Sciatic nerve (tissue), 2 donors: ENCODE data around the gene CCDC107. TPM values are rescaled to one million over a fixed set of nuclear protein-coding genes. Genes with fewer than 3 reads are reported as not detected.

Source experiments
- ATAC-seq: fragments of 200-7000 bp; cut with Tn5 transposase; one replicate; pipeline ENCODE4 v1.9.1; 2020; ENCODE audit warnings: mild to moderate bottlenecking, moderate library complexity
- DNase-seq: peaks from one replicate; pipeline ENCODE4 v3.0.0-alpha.2; 2020; ENCODE audit warnings: low spot score
- intact Hi-C: fragments of 100-400 bp; cut with DNase I; formaldehyde crosslinking; loops from one replicate; pipeline ENCODE4 v1.14.2; 2022
- total RNA-seq: library from RNA; stranded (reverse); fragmentation: NEBNext Ultra II Directional; extraction: Animal tissue kit (Norgen Biotek cat#: 25700); gene quantifications from one replicate; pipeline ENCODE4 v1.2.1, GENCODE V29; 2021
- donor health status: DM: no; HTN: no; CAD: no.
- donor health status: DM: no; HTN: no; CAD: no.

The CCDC107 gene
- total RNA-seq, 1 donor from 2014 or later: 28.0 TPM

GRCh38 chr9:35690614-35691333 lies 32.7 kb downstream of the CCDC107 start:
- intact Hi-C loops: no loop called here
- DNase-seq (peak; percentile 87), ATAC-seq (peak; percentile 74)

DNA sequence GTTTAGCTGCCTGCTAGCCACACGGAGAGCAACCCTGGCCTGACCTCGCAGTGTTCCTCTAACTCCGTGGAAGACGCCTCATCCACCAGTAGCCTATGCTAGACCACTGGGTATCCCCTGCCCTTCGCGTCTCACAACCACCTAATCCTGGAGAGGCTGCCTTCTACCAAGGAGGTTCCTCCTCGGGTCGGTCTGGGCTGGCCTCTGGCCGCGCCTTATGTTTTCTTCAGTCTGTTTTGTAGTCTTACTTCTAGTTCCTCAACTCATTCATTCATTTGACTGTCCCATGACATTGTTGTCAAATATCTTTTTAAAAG lies 33.2 kb downstream of the CCDC107 start:
- ATAC-seq (no peak), DNase-seq (no peak)
- intact Hi-C loops: no loop called here

DNA sequence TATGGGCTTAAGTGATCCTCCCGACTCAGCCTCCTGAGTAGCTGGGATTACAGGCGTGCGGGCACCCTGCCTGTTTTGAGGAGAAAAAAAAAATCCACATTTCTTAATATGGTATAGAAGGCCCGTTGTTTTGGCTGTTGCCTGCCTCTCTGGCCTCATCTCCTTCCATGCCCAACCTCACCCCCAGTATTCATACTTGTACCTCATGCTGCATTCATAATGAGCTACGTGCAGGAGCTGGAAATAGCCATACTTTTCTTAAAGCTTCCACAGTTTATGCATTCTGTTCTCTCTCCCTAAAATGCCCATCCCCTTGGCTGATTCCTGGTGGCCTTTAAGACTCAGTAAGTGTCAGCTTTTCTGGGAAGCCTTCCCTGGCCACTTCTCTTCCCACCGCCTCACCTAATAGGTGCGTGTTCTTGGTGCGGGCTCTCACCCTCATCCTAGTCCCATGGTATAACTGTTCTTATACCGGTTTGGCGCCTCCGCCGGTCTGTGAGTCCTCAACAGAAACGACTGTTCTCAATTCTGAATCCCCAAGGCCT lies 33.7 kb downstream of the CCDC107 start:
- DNase-seq (no peak), ATAC-seq (no peak)
- intact Hi-C loops: no loop called here

DNA sequence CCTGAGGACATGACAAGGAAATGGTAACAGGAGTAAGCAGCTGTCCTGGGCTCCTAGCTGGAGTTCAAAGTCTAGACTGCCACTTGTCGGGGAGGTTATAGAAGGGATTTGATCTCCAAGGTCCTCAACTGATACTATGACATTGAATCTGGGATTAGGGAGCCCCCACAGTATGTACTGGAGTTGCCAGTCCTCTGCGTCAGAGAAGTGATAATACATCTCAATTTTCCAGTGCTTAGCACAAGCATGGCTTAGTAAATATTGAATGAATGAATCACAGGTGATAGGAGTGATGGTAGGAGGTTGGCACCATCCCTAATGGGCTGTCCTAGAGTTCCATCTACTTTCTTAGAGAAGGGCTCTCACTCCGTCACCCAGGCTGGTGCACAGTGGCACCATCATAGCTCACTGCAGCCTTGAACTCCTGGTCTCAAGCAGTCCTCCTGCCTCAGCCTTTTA lies 37.9 kb downstream of the CCDC107 start:
- ATAC-seq (no peak), DNase-seq (no peak)
- intact Hi-C loops: no loop called here

DNA sequence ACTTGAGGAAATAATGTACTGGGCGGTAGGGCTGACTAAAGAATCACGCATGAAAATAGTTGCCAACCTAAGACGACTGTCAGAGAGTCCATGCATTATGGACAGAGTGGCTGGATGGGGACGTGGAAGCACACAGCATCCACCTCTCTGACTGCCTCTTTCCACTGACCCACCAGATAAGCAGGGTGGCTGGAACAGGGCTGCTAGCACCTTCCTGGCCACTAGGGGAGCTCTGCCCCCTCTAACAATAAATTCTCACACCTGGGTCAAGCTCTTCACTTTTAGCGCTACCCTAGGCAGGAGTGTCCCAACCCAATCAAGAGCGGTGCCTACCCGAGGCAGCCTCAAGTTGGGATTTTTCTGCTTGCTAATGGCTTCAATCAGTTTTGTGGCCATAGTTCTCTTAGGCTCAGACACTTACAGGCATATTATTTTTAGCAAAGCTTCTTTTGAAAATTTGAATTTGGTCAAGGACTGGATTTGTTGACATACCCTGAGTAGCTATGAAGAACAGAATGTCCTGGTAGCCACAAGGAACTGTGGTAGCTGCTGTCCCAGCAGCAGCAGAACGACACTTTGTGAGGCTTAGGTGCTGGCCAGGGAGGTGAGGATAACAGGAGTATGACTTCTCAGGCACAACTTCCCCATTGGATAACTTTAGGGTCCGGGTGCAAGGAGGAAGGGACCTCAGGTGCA lies 38.6 kb downstream of the CCDC107 start:
- intact Hi-C loops: no loop called here
- ATAC-seq (peak; percentile 73), DNase-seq (no peak)

DNA sequence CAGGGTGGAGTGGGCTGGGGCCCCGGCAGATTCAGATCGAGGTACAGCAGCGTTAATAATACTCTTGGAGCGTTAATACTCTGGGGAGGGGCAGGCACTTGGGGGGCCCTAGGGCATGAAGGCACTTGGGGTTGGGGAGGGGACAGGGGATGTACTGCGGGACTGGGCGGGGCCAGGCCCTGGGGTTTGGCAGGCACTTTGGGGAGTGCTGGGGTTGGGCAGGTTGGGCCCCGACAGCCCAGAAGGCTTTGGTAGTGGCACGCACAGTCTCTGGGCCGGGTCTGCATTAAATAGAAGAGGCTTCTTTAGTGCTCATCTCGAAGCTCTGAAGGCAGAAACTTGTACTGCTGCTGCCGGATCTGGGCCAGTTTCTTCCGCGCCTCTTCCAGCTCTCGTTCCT lies 39.4 kb downstream of the CCDC107 start:
- peak; percentile 25 for ATAC-seq
- intact Hi-C loops: no loop called here

GRCh38 chr9:35698231-35698630 lies 40.1 kb downstream of the CCDC107 start:
- DNase-seq (no peak), ATAC-seq (no peak)
- intact Hi-C loops: no loop called here

More for the DNA sequence above, 39.4 kb downstream of the CCDC107 start:
- DNase-seq: no peak

DNA sequence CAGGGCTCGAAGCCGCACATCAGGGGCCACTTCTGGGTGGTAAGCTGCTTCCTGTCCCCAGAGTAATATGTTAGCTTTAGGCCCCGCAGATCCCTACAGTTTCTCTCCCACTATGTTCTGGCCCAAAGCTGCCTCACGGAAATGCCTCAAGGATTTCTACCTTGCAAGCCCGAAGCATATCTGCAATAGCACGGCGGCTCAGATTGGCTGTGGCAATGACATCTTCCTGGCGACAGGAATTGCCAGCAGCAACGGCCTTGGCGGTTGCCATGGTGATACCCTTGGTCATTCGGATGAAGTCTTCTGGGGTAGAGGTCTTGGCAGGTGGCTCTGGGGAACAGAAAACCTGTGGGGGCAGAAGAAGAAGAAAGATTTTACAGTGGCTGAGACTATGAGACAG lies 41.9 kb downstream of the CCDC107 start:
- DNase-seq (no peak), ATAC-seq (no peak)
- intact Hi-C loops: no loop called here

- no peak for DNase-seq
- no peak for ATAC-seq
- intact Hi-C loops: no loop called here
Measured at GRCh38 chr9:35700942-35701341, 42.9 kb downstream of the CCDC107 start.

DNA sequence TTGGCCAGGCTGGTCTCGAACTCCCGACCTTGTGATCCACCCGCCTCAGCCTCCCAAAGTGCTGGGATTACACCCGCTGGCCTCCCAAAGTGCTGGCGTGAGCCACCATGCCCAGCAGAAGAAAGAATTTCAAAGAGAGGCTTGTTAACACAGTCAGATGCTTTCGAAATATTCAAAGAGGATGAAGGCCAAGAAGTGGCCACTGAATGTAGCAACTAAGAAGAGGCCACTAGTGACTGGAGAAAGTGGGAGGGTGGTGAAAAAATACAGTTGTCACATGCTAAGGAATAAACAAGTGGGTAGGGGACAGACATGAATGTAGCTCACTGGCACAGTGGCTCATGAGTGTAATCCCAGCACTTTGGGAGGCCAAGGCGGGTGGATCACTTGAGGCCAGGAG lies 44.6 kb downstream of the CCDC107 start:
- intact Hi-C loops: no loop called here
- DNase-seq: no peak
- ATAC-seq: no peak

DNA sequence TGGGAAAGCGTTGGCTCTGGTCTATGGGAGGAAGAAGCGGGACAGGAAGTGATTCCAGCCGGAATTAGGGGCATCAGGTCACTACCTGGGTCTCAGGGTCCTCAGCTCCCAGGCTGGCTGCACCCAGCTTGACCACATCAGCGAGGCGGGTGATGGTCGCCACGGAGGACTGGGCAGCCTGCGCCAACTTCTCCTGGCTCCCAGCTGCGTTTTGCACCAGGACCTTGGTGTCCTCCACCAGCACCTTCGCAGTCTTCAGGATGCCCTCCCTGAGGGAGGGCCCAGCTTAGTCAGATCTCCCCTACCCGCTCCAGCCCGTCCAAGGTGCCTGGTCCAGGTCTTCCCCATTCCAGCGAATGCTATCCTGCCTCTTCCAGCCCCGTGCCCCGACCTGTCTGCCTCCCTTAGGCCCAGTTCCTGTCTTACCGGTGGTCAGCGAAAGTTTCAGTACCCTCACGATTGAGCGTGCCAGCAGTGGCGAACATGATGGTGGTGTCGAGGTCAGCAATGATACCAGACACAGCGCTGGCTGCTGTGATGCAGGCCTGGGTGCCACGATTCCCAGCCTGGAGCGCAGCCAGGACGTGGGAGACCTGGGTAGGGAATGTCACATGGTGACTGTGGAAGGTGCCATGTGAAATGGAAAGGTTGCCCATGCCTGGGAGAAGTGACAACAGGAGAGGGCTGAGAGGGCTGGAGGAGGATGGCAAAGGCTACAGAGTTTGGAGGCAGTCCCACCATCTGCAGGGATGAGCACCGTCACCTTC lies 46.0 kb downstream of the CCDC107 start:
- intact Hi-C loops: no loop called here
- peak; percentile 5 for ATAC-seq

DNA sequence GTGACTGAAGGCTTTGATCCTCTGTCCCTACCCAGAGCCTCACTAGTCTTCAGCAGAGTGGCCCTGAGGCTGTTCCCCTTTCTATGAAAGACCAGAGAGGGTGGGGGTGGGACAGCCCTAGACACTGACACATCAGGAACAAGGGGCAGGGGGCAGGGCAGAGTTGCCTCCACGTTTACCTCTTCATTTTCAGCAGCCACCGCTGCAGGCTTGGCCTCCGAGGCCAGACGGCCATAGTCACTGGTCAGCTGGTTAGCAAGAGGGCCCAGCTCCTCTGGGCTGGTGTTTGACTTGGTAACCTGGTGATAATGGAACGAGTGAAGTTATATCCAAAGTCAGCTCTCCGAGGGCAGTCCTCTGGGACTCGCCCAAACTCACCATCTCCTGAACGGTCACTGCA lies 47.3 kb downstream of the CCDC107 start:
- no peak for DNase-seq
- ATAC-seq: no peak
- intact Hi-C loops: no loop called here

More for the DNA sequence above, 46.0 kb downstream of the CCDC107 start:
- DNase-seq: no peak

DNA sequence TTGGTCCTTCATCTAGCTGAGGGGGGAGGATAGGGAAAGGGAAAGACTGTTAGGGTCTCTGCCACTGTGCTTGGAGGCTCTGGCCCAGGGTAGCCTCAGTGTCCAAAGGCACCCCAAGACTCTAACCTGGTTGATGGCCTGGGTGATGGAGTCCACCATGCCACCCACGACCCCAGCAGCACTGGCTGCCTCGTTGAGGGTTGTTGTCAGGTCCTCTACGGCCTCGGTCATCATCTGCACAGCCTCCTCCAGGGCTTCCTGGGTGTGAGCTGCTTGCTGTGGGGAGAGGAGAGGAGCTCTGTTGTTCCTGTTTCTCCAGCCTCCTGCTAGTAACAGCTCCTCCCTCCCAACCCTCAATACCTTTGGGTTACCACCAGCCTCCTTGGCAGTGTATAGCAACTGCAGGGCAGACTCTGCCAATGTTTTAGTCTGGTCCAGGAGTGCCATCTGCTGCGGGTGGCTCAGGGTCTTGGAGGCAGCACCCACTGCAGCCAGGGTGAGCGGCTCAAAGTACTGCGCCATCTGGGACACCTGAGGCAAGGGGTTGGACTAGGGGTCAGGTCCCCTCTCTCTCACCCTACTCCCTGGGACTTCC lies 47.8 kb downstream of the CCDC107 start:
- ATAC-seq: no peak

DNA sequence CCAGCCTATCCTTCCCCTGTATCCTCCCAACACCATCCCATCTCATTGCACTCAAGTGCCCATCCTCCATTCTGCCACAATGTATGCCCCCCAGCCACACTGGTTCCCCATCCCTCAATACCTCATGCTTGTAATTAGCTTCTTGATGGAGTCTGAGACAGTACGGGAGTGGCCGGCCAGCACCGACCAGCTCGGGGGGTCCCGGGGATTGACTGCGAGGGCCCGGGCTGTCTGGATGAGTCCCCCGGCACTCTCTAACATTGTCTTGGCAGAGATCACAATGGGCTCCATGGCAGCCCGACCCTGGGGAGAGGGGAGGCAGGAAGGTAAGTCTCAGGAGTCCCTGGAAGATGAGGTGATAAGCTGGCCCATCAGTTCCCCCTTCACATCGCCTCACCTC lies 48.9 kb downstream of the CCDC107 start:
- ATAC-seq (no peak), DNase-seq (no peak)
- intact Hi-C loops: no loop called here

More for the DNA sequence above, 47.8 kb downstream of the CCDC107 start:
- intact Hi-C loops: no loop called here
- DNase-seq: no peak

- no peak for DNase-seq
- intact Hi-C loops: no loop called here
- ATAC-seq: no peak
Measured at GRCh38 chr9:35708146-35708545, 50.1 kb downstream of the CCDC107 start.

- no peak for DNase-seq
- intact Hi-C loops: no loop called here
- no peak for ATAC-seq
Measured at GRCh38 chr9:35710818-35711500, 52.9 kb downstream of the CCDC107 start.
